ENCODE measurements around the gene AHDC1.

The AHDC1 gene

DNA sequence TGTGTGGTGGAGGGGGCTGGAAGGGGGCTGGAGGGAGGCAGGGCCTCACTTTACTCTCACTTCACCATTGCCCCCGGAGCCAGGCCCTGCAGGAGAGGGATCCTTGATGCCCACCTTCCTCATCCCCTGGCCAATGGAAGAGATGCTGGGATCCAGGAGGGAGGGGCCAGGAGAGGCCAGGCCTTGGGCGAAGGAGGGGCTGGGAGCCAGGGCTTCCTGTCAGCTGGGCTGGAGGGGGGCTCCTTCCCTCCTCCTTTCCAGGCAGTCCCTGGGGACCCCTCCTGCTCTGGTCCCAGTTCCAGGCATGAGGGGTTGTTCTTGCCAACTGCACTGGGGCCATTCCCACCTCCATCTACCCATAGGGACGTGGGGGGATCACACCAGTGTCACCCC is 5.7 kb downstream of the AHDC1 start:
- no peak for DNase-seq

DNA sequence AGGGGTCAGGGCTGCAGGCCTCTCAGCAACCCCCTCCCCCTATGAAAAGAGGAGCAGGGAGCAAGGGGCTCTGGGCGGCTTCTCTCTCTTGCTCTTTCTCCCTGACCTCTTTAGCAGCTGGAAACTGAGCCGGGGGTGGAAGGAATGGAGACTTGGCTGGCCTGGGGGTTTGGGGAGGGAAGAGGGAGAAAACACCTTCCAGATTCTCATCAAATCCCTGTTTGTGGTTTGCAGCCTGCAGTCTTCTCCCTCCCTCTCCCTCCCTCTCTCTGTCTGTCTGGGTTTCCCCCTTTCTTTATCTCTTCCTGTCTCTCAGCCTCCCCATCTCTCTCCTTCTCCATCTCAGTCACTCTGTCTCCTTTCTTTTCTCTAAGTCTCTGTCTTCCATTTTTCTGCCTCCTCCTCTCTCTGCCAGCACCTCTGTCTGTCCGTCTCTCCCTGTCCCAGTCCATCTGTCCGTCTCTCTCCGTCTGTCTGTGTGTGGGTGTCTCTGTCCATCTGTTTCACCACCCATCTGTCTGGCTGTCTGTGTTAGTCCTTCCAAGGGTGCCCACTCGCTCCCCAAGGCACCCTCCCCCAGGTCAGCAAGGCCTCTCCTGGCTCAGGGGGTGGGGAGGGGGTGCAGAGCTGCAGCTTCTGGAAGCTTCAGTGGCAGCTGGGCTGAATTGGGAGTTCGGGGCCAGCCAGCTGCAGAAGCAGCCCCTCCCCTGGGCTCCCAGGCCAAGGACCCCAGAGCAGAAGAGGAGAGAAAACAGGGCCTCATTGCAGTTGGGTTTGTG is 6.2 kb downstream of the AHDC1 start:
- DNase-seq = no peak

DNA sequence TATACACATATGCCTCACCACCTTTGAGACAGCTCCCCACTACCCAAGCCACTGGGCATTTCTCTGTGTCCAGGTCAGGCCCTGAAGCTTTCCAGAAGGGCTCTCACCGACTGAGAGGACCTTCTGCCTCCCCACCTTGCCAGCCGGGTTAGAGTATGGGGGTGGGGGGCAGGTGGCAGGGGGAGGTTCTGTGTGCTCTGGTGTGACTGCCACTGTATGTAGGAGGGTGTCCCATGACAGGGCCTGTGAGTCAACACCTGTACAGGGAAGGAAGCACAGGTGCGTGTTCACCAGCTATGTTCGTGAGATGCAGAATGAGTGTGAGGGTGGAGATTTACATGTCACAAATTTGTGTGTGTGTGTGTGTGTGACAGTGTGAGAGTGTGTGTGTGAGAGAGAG is 7.0 kb downstream of the AHDC1 start:
- no peak for DNase-seq

DNA sequence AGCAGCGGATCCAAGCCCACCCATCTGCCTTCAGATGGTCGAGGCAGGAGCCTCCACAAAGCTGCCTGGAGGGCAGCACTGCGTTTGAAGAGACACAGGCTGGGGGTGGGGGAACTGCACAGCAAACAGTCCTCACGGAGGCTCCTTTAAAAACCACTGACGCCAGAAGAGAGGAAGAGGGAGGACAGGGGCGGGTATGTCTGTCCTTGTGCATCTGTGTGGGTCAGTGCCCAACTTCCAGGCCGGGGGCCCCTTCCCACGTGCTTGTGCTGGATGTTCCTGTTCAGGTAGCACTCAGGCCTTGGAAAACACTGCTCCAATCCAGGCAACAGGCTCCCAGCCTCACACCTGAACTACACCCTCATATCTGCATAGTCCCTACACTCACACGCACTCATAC is 7.7 kb downstream of the AHDC1 start:
- DNase-seq = no peak

DNA sequence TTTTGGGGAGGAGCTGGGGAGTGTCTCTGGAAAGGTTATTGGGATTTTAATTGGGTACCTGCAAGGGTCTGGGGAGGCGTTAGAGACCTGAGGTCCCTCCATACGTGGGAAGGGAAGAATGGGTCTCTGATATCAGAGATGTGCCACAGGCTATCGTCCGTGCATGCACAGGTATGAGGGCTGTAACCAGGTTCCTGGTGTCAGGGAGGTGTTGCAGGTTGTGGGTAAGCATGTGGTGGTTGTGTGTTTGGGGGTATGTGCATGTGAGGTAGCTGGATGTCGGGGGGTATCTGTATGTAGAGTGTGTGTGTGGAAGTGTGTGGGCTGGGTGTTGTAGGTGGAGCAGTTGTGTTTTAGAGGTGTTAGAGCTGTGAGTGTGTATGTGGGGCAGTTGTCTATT is 8.3 kb downstream of the AHDC1 start:
- DNase-seq = no peak

DNA sequence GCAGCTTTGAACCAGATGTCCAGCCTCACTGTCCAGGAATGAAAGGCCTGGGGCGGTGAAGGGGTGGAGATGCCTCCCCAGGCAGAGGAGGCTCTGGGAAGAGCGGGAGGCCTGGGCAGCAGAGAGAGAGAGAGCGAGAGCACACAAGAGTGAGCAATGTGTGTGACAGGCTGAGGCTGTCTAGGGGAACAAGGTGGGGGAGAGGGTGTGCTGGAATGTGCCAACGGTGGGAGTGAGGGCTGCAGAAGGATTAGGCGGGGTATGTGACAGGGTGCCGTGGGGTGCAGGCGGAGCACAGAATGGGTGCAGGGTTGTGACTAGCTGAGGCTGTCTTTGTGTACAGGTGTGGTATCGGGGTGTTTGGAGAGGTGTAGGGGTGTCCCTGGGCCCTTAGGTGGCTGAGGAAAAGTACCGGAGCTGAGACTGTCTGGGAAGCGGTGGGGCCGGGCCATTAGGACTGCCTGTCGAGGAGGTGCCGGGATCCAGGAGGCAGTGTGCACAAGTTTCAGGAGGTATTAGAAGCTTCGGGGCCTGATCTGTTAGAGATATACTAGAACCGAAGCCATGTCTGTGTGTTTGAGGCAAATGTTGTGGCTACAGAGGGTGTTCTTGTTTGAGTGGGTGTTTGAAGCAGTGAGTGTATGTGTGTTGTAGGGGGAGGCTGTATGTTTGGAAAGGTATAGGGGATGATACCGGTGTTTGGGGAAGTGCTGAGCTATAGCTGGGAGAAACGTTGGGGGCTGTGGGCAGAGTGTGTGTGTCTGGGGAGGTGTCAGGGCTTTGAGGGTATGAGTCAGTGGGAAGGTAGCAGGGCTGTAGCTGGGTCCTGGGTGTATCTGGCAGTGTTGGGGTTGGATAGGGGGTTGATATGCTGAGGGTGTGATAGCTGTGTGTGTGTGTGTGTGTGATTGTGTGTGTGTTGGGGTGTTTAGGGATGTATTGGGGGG is 9.1 kb downstream of the AHDC1 start:
- DNase-seq = no peak

DNA sequence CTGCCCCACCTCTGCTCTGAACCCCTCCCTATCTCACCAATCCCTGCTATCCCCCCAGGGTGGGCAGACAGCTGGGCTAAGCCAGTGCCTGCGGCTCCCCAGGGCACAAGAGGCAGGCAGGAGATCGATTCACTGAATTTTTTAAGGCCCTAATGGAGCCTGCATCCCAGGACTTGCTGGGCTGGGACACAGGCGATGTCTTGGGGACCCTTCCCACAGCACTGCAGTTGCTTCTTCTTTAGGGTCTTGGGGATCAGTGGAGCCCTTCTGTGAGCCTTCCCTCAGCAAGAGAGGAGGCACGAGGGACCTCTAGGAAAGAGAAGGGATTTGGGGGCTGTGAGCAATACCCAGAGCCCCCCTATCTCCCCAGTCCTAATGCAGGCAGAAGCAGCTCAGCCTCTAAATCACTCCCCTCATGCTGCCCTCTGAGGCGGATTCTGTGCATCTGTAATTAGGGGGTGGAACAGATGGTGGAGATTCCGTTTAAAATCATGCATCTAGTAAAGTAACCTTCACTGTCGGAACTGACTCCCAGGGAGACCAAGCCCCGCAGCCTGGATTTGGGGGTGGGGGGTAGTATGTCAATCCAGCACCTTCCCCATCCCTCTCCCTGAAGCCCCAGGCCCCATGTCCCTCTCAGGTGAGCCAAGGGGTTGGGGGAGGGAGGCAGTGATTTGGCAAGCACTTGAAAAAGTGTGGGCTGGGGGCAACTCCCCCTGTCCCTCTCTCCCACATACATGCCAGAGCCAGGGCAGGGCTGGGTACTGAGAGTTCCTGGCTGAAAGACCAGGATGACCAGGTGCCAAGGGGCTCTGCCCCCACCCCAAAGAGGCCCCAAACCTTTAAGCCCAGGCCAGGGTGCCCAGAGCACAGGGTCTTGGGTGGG is 10.0 kb downstream of the AHDC1 start:
- no peak for DNase-seq

DNA sequence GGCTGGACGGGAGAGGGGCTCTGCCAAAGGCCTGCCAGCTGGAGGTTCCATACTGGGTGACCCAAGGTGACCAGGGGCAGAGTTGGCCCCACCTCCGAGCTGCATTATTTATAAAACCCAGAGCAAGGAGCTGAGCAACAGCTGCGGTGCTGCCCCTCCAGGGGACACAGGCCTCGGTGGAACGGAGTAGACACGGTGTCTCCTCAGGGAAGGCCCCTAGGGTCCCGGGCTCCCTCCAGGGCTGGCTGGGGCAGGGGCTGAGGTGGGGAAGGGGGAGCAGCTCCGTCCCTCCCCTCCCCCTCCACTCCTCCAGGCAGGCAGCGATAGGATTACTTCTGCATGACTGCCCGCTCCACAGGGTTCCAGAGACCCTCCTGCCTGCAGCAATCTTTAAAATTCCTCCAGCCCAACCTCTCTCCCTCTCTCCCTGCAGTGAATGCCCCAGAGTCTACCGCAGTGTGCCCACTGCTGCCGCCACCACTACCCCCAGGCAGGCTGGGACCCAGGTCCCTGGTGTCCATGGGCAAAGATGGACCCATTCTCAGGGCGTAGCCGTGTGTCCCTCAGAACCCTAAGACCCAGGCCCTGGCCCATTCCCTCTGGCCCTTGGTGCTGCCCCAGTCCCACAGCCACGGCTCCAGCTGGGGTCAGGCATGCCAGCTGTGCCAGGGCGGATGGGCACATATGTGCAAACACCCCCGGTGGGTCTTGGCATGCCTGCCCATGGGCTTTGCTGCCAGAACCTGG is 10.8 kb downstream of the AHDC1 start:
- no peak for DNase-seq

DNA sequence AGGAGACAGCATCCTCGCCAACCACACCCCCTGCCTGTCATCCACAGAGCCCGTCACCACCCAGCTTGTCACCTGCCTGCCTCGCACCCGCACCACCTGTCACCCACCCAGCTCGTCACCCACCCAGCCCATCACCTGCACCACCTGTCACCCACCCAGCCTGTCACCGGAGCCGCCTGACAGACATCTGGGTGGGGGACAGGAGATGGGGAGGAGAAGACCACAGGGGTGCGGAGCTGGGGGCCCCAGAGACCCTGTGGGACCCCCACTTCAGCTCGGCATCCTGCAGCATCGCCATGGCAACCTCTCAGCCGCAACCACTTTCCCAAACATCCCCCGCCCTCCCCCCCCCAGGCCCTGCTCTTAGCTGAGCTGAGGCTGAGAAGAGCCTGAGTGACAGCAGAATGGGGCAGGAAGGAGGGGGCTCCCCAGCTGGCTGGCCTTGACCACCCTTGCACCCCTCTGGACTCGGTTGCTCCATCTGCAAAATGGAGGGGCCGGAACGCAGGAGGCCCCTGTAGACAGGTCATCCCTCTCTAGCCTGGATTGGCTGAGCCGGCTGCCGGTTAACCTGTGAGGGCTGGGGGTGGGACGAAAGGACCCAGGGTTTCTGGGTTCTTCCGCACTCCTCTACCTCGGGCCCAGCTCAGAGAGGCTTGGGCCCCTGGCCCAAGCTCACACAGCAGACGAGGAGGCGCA is 11.6 kb downstream of the AHDC1 start:
- no peak for DNase-seq

DNA sequence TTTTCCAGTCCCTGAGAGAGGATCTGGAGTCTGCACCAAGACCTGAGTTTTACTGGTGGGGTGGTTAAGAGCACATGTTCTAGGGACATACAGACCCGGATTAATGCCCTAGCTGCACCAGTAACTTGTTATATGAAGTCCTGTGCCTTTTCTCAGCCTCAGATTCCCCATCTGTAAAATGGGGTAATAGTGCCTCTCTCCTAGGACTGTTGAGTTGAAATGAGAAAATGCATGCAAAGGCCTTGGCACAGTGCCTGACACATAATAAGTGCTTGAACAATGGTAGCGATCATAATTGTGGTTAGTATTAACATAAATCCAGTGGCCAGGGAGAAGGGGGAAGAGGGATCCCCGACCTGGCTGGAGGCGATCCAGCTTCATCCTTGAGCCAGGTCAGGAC is 12.3 kb downstream of the AHDC1 start:
- no peak for DNase-seq

DNA sequence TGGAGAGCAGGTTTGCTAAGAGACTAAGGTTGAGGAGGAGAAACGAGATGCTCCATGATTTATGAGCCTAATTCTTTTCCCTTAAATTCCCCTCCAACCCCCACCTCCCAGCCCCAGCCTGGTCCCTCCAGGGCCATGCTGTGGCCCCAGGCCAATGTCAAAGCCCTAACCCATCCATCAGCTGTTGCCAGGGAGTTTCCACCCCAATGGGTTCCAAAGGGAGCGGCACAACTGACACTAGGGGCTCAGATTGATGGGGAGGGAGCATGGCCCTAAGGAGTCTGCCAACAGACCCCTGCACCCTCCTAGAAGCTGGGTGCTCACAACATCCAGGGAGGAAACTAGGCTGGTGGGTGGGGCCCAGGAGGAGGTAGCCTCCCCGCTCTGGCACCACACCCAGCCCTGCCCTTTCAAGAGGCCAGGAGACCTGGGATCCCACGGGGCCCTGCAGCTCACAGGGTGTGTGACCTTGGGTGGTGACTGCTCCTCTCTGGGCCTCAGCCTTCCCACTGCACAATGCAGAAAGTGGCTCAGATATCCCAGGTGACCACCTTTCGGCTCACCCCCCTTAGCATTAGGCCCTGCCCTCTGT is 12.9 kb downstream of the AHDC1 start:
- DNase-seq = no peak

DNA sequence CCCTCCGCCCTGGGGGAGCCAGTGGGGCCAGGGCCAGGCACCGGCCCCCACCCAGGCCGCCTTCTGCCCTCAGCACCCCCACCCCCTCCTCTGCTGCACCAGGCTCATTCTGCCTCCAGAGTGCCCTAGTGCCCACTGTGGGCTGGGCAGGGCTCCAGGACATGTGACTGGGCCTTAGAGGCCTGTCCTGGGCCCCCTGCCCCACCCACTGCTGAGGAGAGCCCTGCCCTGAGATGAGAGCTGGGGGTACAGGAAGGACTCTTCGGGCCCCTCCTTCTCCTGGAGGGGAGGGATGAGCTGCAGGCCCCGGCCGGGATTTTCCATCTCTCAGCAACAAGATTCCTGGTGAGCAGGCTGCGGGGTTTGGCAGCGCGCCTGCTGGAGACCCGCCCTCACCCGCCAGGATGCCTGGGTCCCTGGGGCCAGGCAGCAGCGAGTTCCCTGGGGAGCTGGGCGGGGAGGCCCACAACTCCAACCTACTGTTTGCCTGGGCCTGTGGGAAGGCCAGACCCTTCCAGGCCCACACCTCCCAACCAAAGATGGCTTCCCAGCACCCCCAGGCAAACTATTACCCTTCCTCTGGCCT is 14.0 kb downstream of the AHDC1 start:
- DNase-seq = peak; percentile 34

DNA sequence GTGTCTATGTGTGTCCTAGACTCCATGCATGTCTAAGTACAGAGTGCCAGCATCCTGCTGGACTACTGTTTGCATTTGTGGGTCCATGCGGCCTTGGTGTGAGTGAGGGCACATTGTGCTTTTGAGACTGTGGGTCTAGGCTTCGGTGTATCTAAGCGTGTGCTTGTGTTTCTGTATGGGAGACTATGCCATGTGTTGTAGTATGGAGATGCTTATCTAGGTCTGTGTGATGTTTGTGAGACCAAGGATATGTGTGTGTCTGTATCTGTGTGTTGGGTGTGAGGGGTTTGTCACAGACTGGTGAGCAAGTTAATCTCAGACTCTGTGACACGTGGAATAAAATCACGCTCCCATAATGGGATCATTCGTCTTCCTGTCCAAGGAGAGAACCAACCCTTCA is 14.5 kb downstream of the AHDC1 start:
- no peak for DNase-seq

DNA sequence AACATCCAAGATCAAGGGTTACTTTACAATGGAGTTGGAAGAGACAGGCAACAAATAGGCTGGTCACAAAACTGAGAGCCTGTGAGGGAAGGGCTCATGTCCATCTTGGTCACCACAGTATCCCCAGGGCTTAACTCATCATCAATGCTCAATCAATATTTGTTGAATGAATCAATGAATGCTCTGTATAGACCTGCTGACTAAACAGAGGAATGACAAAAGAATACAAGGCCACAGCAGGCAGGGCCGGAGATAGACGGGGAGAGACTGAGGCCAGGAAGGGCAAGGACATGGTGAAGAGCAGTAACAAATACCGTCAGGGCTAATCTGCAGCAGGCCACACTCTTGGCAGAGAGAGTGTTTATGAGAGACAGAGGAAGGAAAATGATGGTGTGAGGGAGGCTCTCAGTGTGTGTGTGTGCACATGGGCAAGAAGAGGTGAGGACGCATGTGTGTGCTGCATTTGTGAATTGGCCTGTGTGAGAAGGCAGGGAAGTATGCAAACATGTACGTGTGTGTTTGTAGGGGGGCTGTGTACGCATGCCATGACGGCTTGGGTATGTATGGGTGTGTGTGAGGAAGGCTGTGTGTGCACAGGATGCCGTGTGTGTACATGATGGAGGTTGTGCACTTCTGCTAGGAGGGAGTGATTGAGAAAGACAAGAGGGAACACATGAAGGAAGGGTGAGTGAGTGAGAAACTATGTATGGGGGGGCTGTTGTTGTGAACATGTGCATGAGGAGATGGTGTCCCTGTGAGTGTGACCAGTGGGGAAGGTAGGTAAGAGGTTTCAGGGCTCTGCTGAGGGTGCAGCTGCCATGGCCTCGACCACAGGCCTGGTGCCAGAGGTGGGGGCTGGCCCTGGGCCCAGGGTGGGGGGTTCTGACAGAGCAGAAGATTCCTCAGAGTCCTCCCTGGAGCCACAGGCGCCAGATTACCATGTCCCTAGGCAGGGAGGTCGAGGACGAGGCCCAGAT is 15.4 kb downstream of the AHDC1 start:
- DNase-seq = no peak

DNA sequence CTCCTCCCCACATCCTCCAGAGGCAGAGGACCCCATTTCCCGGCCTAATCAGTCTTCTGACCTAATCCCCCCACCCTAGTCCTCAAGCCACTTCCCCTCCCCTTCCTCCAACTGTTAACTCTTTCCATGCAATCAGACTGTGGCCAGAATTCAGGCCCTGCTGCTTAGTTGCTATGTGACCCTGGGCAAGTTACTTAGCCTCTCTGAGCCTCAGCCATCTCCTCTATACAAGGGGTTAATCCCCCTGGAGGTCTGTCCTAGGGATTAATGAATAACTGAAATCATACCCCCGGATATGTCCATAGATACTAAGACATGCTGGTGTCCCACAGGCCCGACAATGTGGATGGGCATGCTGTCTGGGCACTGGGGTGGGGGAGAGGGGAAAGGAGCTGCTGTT is 18.3 kb downstream of the AHDC1 start:
- DNase-seq = no peak

DNA sequence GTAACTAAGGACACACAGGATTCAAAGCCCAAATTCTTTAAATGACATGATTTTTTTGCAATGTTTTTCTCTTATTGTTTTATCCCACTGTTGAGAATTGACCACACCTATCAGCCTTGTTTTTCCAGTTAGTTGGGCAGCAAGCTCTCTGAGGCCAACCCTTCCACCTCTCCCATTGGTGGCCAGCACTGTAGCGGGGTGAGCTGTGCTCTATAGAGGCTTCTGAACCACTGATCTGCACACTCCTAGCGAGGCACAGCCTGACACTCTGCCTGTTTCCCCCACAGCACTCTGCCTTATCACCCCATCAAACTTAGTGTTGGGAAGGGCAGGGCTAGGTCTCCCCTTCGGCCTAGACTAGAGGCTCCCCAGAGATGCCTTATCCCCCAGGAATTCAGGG is 19.5 kb downstream of the AHDC1 start:
- DNase-seq = no peak

DNA sequence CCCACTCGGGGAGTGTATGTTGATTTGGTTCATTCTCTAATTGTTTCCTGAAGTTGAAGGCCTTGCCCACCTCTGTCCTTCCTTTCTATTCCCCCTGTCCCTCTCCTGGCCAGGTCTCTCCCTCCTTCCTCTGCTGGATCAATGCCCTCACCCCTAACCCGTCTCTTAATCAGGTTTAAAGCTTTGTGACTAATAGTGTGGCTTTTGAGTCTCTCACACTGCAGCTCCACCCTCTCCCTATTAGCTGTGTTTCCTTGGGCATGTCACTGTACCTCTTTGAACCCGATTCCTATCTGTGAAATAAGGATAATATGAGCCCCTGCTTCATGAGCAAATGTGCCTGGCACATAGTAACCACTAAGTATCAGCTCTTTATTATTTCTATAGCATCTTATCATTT is 20.5 kb downstream of the AHDC1 start:
- DNase-seq = no peak

DNA sequence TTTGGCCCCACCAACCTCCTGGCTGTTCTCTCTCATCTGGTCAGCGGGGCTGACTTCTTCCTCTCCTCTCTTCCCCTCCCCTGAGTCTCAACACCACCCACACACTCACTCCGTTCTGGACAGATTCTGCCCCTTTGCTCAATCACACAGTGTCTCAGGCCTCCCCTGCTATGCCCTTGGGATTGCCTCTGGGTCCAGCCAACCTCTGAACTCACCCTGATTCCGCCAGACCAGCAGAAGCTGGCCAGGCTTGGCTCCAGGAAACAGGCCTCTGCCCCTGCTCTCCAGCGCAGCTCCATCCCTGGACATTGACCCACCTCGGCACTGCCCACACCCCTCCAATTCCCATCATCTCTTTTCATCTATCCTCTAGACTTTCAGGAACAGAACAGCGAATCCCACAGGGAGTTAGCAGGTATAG is 22.1 kb downstream of the AHDC1 start:
- DNase-seq = no peak

DNA sequence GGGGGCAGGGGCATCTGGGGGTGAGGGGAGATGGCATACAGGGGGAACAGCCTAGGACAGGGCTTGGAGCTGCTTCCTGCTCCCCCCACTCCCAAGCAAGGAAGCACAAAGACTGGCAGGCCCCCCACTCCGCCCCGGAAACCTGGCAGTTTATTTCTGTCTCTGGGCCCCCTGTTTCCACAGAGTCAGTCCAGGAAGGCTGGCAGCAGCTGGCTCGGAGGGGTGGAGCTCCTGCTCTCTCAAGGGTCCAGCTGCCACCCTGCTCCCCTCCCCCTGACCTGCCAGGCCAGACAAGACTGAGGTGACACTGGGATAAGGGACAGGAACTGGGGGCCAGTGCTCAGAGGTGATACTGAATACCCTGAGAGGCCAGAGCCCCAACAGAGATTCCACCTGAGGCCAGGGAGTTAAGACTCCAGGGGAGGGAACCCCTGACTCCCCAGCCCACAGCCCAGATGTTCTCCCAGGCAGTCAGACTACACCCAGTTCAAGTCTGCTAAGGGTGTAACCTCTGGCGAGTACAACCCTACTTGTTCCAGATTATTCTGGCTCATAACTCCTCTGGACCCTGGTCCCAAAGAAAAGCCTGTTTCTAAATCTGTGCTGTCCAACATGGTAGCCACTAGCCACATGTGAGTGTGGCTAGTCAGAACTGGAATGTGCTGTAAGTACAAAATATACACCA is 26.3 kb downstream of the AHDC1 start:
- no peak for DNase-seq

Measured in midbrain (tissue), 1 donor.